Caco-2 (cell line): Measurements from ENCODE around the gene KLHL29. TPM values are rescaled to one million over a fixed set of nuclear protein-coding genes. Genes with fewer than 3 reads are reported as not detected.

ENCODE experiments used
- BruUV-seq: library from RNA; stranded (reverse); fragments of 400-500 nt; replicated peaks from 2 replicates; lab custom pipeline; 2021; lab: Mats Ljungman, UMichigan
- CTCF ChIA-PET: fragments of 300-600 bp; sonication (Branson Sonifier 250); formaldehyde crosslinking; loops from one replicate; lab custom pipeline; 2022; ENCODE audit warnings: antibody characterized with exemption; lab: Charles Lee
- POLR2A ChIA-PET: fragments of 300-600 bp; sonication (Branson Sonifier 250); formaldehyde crosslinking; loops from one replicate; lab custom pipeline; 2022; ENCODE audit warnings: antibody characterized with exemption; lab: Charles Lee
- DNase-seq, 2 experiments: peaks; one replicate each; pipeline versions ENCODE4 v3.0.0 to v3.0.0-alpha.2; 2020 to 2022
- H3K27me3 ChIP-seq: replicated peaks from 2 replicates; pipeline ENCODE4 v1.6.0; 2011; ENCODE audit warnings: low read length; ENCODE audit not compliant: control insufficient read depth, insufficient read depth
- H3K36me3 ChIP-seq: 2 replicates; pipeline ENCODE4 v1.5.1; 2011; ENCODE audit warnings: low read length; ENCODE audit not compliant: control insufficient read depth, insufficient read depth
- H3K4me1 ChIP-seq: fragments of 250-450 bp; sonication (Bioruptor Pico); 2 replicates; pipeline ENCODE4 v1.5.1; 2020; ENCODE audit warnings: mild to moderate bottlenecking
- H3K4me3 ChIP-seq: 2 replicates; pipeline ENCODE4 v1.5.1; 2011; ENCODE audit warnings: low read depth, mild to moderate bottlenecking, control low read depth, low read length
- H3K9me3 ChIP-seq: fragments of 250-450 bp; sonication (Bioruptor Pico); 2 replicates; pipeline ENCODE4 v1.5.1; 2020; ENCODE audit warnings: mild to moderate bottlenecking, moderate library complexity
- H3K27ac Mint-ChIP-seq: one replicate; pipeline ENCODE4 v1.8.0; 2022; ENCODE audit warnings: mixed read lengths; ENCODE audit not compliant: unreplicated experiment
- H3K27me3 Mint-ChIP-seq: one replicate; pipeline ENCODE4 v1.8.0; 2022; ENCODE audit warnings: mixed read lengths; ENCODE audit not compliant: insufficient read depth, unreplicated experiment
- H3K36me3 Mint-ChIP-seq: one replicate; pipeline ENCODE4 v1.8.0; 2022; ENCODE audit warnings: mild to moderate bottlenecking, mixed read lengths; ENCODE audit not compliant: insufficient read depth, unreplicated experiment
- H3K4me1 Mint-ChIP-seq: one replicate; pipeline ENCODE4 v1.8.0; 2022; ENCODE audit warnings: low read depth, mixed read lengths; ENCODE audit not compliant: unreplicated experiment
- H3K4me3 Mint-ChIP-seq: one replicate; pipeline ENCODE4 v1.8.0; 2022; ENCODE audit warnings: mild to moderate bottlenecking, moderate library complexity, mixed read lengths; ENCODE audit not compliant: unreplicated experiment
- H3K9me3 Mint-ChIP-seq: one replicate; pipeline ENCODE4 v1.8.0; 2022; ENCODE audit warnings: mixed read lengths; ENCODE audit not compliant: unreplicated experiment
- intact Hi-C: fragments of 100-400 bp; cut with micrococcal nuclease; formaldehyde crosslinking; loops from one replicate; pipeline ENCODE4 v1.10.0; 2022; ENCODE audit not compliant: unreplicated experiment
- total RNA-seq: library from RNA; stranded (reverse); gene quantifications from 2 replicates; pipeline ENCODE4 v1.2.3, GENCODE V29; 2022
- TF ChIP-seq, protein P1 (sequence below), 2 experiments: fragments of 200-600 bp in 1 of 2; IDR thresholded peaks; 1 replicate in 1 of 2; 2 replicates in 1 of 2; pipeline versions ENCODE4 v1.5.1 to v1.8.0; 2011 to 2022; ENCODE audit warnings: antibody characterized with exemption in 1 of 2, control low read depth in 1 of 2, inconsistent platforms in 1 of 2, low read depth in 1 of 2, low read length in 1 of 2, mild to moderate bottlenecking in 1 of 2, moderate library complexity in 1 of 2; ENCODE audit not compliant: insufficient read depth in 1 of 2, severe bottlenecking in 1 of 2, unreplicated experiment in 1 of 2

Gene KLHL29
- total RNA-seq, 1 experiment from 2014 or later: 0.61 TPM

- intact Hi-C loops: no loop called here
- H3K27me3 ChIP-seq: no peaks in the 10 kb centered on the region
- BruUV-seq: no TSS peak
- H3K4me3 ChIP-seq: no peak overlapping the region
- H3K4me1 ChIP-seq: no peaks in the 10 kb centered on the region
- Mint-ChIP-seq H3K4me1 (no peaks in the 10 kb centered on the region), H3K4me3 (no peak overlapping the region), H3K9me3 (no peaks in the 10 kb centered on the region), H3K36me3 (no peaks in the 10 kb centered on the region), H3K27me3 (no peaks in the 10 kb centered on the region), H3K27ac (no peak overlapping the region)
- ChIA-PET CTCF (no interaction called here), POLR2A (no interaction called here)
- H3K9me3 ChIP-seq: no peaks in the 10 kb centered on the region
- TF ChIP-seq, protein P1, sequence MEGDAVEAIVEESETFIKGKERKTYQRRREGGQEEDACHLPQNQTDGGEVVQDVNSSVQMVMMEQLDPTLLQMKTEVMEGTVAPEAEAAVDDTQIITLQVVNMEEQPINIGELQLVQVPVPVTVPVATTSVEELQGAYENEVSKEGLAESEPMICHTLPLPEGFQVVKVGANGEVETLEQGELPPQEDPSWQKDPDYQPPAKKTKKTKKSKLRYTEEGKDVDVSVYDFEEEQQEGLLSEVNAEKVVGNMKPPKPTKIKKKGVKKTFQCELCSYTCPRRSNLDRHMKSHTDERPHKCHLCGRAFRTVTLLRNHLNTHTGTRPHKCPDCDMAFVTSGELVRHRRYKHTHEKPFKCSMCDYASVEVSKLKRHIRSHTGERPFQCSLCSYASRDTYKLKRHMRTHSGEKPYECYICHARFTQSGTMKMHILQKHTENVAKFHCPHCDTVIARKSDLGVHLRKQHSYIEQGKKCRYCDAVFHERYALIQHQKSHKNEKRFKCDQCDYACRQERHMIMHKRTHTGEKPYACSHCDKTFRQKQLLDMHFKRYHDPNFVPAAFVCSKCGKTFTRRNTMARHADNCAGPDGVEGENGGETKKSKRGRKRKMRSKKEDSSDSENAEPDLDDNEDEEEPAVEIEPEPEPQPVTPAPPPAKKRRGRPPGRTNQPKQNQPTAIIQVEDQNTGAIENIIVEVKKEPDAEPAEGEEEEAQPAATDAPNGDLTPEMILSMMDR (IDR thresholded peaks at IDR 0.05; ENCODE audit: insufficient read depth in 1 of 2, low read depth in 1 of 2, low read length in 1 of 2, severe bottlenecking in 1 of 2, unreplicated experiment in 1 of 2): no peak
- no peak for DNase-seq
- H3K36me3 ChIP-seq: no peaks in the 10 kb centered on the region
Measured at GRCh38 chr2:23673082-23673481, 288.1 kb downstream of the KLHL29 start.

- Mint-ChIP-seq H3K36me3 (no peaks in the 10 kb centered on the region), H3K27ac (no peak overlapping the region)
- TF ChIP-seq, protein P1 (IDR thresholded peaks at IDR 0.05; ENCODE audit: insufficient read depth in 1 of 2, low read depth in 1 of 2, low read length in 1 of 2, severe bottlenecking in 1 of 2, unreplicated experiment in 1 of 2): no peak
Measured at GRCh38 chr2:23673830-23674679, 289.1 kb downstream of the KLHL29 start.

DNA sequence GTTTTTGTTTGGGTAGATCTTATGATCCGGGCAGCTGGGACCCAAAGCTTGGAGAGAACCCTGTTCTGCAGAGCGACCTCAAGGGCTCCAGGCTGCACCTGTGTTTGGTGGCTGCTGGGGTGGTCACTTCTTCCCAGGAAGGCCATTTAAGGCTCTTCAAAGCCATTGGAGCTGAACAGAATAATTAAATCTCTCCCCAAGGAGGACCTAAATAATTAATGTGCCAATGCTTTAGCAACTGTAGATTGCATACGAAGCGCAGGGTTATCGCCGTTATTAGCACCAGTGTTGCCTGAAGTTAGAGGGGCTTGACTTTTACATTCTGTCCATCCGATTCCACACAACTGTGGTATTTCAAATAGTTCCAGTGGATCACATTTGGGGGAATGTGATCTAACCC is 290.5 kb downstream of the KLHL29 start:
- Histone ChIP-seq H3K4me1 (no peaks in the 10 kb centered on the region), H3K36me3 (no peaks in the 10 kb centered on the region), H3K27me3 (no peaks in the 10 kb centered on the region), H3K9me3 (no peaks in the 10 kb centered on the region; the same call in none of the 2 replicates), H3K4me3 (no peak overlapping the region)
- no peaks in the 10 kb centered on the region for H3K9me3 Mint-ChIP-seq
- H3K36me3 Mint-ChIP-seq: no peaks in the 10 kb centered on the region
- no peak overlapping the region for H3K4me3 Mint-ChIP-seq
- no peak for DNase-seq
- TF ChIP-seq, protein P1 (IDR thresholded peaks at IDR 0.05; ENCODE audit: insufficient read depth in 1 of 2, low read depth in 1 of 2, low read length in 1 of 2, severe bottlenecking in 1 of 2, unreplicated experiment in 1 of 2): no peak
- intact Hi-C loops: no loop called here
- no peak overlapping the region for H3K27ac Mint-ChIP-seq
- H3K4me1 Mint-ChIP-seq: no peaks in the 10 kb centered on the region
- CTCF ChIA-PET: no interaction called here
- POLR2A ChIA-PET: no interaction called here
- no TSS peak for BruUV-seq
- H3K27me3 Mint-ChIP-seq: no peaks in the 10 kb centered on the region

More at GRCh38 chr2:23673830-23674679, 289.1 kb downstream of the KLHL29 start:
- POLR2A ChIA-PET: no interaction called here
- intact Hi-C loops: no loop called here
- no peak overlapping the region for H3K4me3 Mint-ChIP-seq
- H3K27me3 Mint-ChIP-seq: no peaks in the 10 kb centered on the region
- CTCF ChIA-PET: interaction anchor here (0.6 to 0.9 kb wide), 2 partner anchors 13 to 131 kb away, joined by 3 read pairs; no protein-coding TSS in a partner anchor
- DNase-seq: peak in 1 of 2 experiments; percentile 51
- Histone ChIP-seq H3K9me3 (no peaks in the 10 kb centered on the region; the same call in none of the 2 replicates), H3K4me1 (no peaks in the 10 kb centered on the region), H3K36me3 (no peaks in the 10 kb centered on the region), H3K27me3 (no peaks in the 10 kb centered on the region), H3K4me3 (no peak overlapping the region)
- no peaks in the 10 kb centered on the region for H3K9me3 Mint-ChIP-seq
- BruUV-seq: no TSS peak
- H3K4me1 Mint-ChIP-seq: no peaks in the 10 kb centered on the region
